HFFc6 (cell line): Measurements from ENCODE around the gene CHRNA5. TPM values are rescaled to one million over a fixed set of nuclear protein-coding genes. Genes with fewer than 3 reads are reported as not detected.
"Not testable (repeated sequence)": the region's sequence is repeated elsewhere in the genome, so short reads cannot be mapped to it uniquely, and the experiment has no call there.

ENCODE experiments used
- DNase-seq: peaks from one replicate; pipeline ENCODE4 v3.0.0-alpha.2; 2018
- H3K27ac Mint-ChIP-seq: 2 replicates; pipeline ENCODE4 v1.8.0; 2020; ENCODE audit warnings: mild to moderate bottlenecking, mixed read lengths
- H3K27me3 Mint-ChIP-seq: 2 replicates; pipeline ENCODE4 v1.8.0; 2021; ENCODE audit warnings: mild to moderate bottlenecking, moderate library complexity, mixed read lengths; ENCODE audit not compliant: insufficient read depth
- H3K36me3 Mint-ChIP-seq: 2 replicates; pipeline ENCODE4 v1.8.0; 2021; ENCODE audit warnings: low read depth, mixed read lengths
- H3K4me1 Mint-ChIP-seq: 2 replicates; pipeline ENCODE4 v1.8.0; 2020; ENCODE audit warnings: low read depth, mixed read lengths
- H3K4me3 Mint-ChIP-seq: 2 replicates; pipeline ENCODE4 v1.8.0; 2020; ENCODE audit warnings: mild to moderate bottlenecking, moderate library complexity, mixed read lengths
- H3K9me3 Mint-ChIP-seq: 2 replicates; pipeline ENCODE4 v1.8.0; 2020; ENCODE audit warnings: mild to moderate bottlenecking, mixed read lengths
- long read RNA-seq: library from polyadenylated mRNA; unstranded; transcript quantifications from one replicate; pipeline ENCODE4 v2.0.0, GENCODE V29; 2019
- total RNA-seq, 6 experiments: library from RNA; stranded (reverse); fragmentation: NEBNext Ultra II Directional; extraction: Animal tissue kit (Norgen Biotek cat#: 25700); gene quantifications; 2 replicates in 1 of 6; 3 replicates in 5 of 6; pipeline ENCODE4 v1.2.3, GENCODE V29; 2021
- TF ChIP-seq, protein P1 (sequence below): fragments of 200-600 bp; sonication (generic); IDR thresholded peaks from 2 replicates; pipeline ENCODE4 v1.5.0; 2021; ENCODE audit warnings: antibody characterized with exemption, mild to moderate bottlenecking

The CHRNA5 gene
- 1 to 10 TPM in 5 of 6 experiments, under 1 TPM in 1; 0.94 to 2.1 (median 1.6) TPM for total RNA-seq
- long read RNA-seq, partial matches to known transcripts: 0 of 1 reads
- long read RNA-seq, other reads (novel, unspliced or antisense): 0 of 1 reads

DNA sequence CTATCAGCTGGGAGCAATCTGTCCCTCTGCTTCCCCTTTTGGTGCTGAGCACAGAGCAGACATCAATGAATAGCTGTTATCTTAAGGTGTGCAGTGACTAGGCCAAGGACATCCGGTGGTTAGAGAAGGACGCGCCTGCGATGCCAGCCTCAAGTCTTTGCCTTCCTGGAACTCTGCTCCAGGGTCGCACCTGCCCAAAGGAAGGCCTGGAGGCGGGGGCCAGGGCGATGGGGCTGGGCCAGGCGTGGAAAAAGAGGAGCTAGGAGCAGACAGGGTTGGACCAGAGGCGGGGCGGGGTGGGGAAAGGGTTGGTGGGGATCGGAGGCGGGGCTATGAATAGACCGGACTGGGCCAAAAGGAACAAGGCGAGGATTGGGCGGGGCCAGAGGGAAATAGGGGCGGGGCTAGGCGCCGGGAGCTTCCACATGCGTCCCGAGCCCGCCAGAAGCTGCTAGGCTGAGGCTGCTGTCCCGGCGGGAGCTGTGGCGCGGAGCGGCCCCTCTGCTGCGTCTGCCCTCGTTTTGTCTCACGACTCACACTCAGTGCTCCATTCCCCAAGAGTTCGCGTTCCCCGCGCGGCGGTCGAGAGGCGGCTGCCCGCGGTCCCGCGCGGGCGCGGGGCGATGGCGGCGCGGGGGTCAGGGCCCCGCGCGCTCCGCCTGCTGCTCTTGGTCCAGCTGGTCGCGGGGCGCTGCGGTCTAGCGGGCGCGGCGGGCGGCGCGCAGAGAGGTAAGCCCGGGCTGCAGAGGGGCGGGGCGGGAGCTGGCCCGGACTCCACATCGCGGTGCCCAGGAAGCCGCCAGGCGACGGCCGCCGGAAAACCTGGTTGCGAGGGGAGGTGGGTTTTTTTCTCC is at the start of gene CHRNA5:
Gene CHRNA5 (plus strand): TSS at position 424 of the 854 bp plus-strand sequence. CDS start 200 bp downstream, at position 624.
- H3K36me3 Mint-ChIP-seq: no peaks in the 10 kb centered on the region

DNA sequence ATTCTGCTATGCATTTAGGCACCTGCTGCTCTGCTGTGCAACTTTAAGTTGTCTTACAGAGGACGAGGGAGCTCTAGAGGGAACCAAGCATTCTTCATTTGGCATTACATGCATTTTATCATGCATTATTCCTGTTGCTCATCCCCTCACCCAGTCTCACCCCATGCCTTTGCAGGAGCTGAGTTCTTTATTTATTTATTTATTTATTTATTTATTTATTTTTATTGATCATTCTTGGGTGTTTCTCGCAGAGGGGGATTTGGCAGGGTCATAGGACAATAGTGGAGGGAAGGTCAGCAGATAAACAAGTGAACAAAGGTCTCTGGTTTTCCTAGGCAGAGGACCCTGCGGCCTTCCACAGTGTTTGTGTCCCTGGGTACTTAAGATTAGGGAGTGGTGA is 45.3 kb upstream of the CHRNA5 start:
- not testable (repeated sequence) for H3K27me3 Mint-ChIP-seq, H3K4me1 Mint-ChIP-seq, DNase-seq, H3K9me3 Mint-ChIP-seq, H3K27ac Mint-ChIP-seq, H3K4me3 Mint-ChIP-seq
- peaks cover 14% of the 10 kb centered on the region; the same call in 1 of the 2 replicates for H3K36me3 Mint-ChIP-seq

More for the DNA sequence above, at the start of gene CHRNA5:
- no peaks in the 10 kb centered on the region for H3K9me3 Mint-ChIP-seq
- H3K4me3 Mint-ChIP-seq: peak within 1 kb of the TSS; percentile 88
- peaks cover 15% of the 10 kb centered on the region for H3K4me1 Mint-ChIP-seq
- TF ChIP-seq, protein P1, sequence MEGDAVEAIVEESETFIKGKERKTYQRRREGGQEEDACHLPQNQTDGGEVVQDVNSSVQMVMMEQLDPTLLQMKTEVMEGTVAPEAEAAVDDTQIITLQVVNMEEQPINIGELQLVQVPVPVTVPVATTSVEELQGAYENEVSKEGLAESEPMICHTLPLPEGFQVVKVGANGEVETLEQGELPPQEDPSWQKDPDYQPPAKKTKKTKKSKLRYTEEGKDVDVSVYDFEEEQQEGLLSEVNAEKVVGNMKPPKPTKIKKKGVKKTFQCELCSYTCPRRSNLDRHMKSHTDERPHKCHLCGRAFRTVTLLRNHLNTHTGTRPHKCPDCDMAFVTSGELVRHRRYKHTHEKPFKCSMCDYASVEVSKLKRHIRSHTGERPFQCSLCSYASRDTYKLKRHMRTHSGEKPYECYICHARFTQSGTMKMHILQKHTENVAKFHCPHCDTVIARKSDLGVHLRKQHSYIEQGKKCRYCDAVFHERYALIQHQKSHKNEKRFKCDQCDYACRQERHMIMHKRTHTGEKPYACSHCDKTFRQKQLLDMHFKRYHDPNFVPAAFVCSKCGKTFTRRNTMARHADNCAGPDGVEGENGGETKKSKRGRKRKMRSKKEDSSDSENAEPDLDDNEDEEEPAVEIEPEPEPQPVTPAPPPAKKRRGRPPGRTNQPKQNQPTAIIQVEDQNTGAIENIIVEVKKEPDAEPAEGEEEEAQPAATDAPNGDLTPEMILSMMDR: no peak
- peaks cover 7% of the 10 kb centered on the region for H3K27me3 Mint-ChIP-seq
- peak within 1 kb of the TSS; percentile 46; the same call in 1 of the 2 replicates for H3K27ac Mint-ChIP-seq
- DNase-seq: peak; percentile 76

GRCh38 chr15:78524230-78524629 is 41.1 kb upstream of the CHRNA5 start:
- no peaks in the 10 kb centered on the region for H3K4me1 Mint-ChIP-seq

DNA sequence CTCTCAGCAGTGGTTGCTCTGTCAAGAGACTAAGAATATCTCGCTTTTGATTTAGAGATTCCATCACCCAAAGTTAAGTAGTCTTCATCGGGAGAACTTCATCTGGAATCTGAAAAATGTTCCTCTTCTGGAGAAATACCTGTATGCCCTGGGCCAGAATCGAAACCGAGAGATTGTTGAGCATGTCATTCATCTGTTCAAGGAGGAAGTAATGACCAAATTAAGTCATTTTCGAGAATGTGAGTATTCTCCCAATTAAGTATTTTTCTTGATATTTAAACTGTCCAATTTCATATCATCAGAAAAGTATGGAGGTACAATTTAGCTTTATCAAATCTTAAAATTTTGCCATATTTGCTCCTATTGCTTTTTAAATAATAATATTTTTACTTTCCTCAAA is 38.0 kb upstream of the CHRNA5 start:
- H3K36me3 Mint-ChIP-seq: peaks cover 14% of the 10 kb centered on the region; the same call in 1 of the 2 replicates
- no peaks in the 10 kb centered on the region for H3K4me1 Mint-ChIP-seq
- TF ChIP-seq, protein P1: no peak
- peaks cover 10% of the 10 kb centered on the region for H3K9me3 Mint-ChIP-seq
- no peak overlapping the region for H3K4me3 Mint-ChIP-seq
- H3K27me3 Mint-ChIP-seq: peaks cover 2% of the 10 kb centered on the region
- no peak overlapping the region for H3K27ac Mint-ChIP-seq
- DNase-seq: no peak

More at GRCh38 chr15:78524230-78524629, 41.1 kb upstream of the CHRNA5 start:
- DNase-seq: no peak
- H3K36me3 Mint-ChIP-seq: peaks cover 14% of the 10 kb centered on the region; the same call in 1 of the 2 replicates
- TF ChIP-seq, protein P1: no peak
- peaks cover 10% of the 10 kb centered on the region for H3K9me3 Mint-ChIP-seq
- no peak overlapping the region for H3K4me3 Mint-ChIP-seq
- H3K27me3 Mint-ChIP-seq: peaks cover 5% of the 10 kb centered on the region
- H3K27ac Mint-ChIP-seq: no peak overlapping the region

- no peaks in the 10 kb centered on the region for H3K4me1 Mint-ChIP-seq
- TF ChIP-seq, protein P1: no peak
Observed at GRCh38 chr15:78533331-78533730, 32.0 kb upstream of the CHRNA5 start.

DNA sequence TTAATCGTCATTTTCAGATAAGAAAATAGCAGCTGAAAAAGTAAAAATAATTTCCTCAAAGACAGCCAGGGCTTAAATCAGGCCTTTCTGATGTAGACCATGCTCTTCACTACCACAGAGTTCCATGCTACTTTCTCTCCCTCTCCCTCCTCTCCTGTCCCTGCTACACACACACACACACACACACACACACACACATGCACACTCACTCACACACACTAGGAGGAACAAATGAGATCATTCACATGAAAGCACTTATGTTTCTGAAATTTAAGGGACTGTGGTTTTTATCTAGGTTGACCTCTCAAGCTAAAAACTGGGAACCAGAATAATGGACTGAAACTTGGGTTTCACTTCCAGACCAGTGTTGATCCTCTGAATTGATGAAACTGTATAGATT is 29.2 kb upstream of the CHRNA5 start:
- no peak overlapping the region for H3K27ac Mint-ChIP-seq
- peaks cover 3% of the 10 kb centered on the region; the same call in 1 of the 2 replicates for H3K27me3 Mint-ChIP-seq
- no peaks in the 10 kb centered on the region for H3K9me3 Mint-ChIP-seq
- TF ChIP-seq, protein P1: no peak
- H3K4me1 Mint-ChIP-seq: peaks cover 5% of the 10 kb centered on the region; the same call in 1 of the 2 replicates
- no peaks in the 10 kb centered on the region; the same call in 1 of the 2 replicates for H3K36me3 Mint-ChIP-seq
- H3K4me3 Mint-ChIP-seq: no peak overlapping the region
- peak; percentile 11 for DNase-seq

More at GRCh38 chr15:78533331-78533730, 32.0 kb upstream of the CHRNA5 start:
- no peaks in the 10 kb centered on the region for H3K36me3 Mint-ChIP-seq
- H3K27me3 Mint-ChIP-seq: no peaks in the 10 kb centered on the region
- H3K27ac Mint-ChIP-seq: no peak overlapping the region
- no peak overlapping the region for H3K4me3 Mint-ChIP-seq
- H3K9me3 Mint-ChIP-seq: no peaks in the 10 kb centered on the region
- DNase-seq: no peak
